ENCODE data around the gene ZBTB21.

ZBTB21 gene

DNA sequence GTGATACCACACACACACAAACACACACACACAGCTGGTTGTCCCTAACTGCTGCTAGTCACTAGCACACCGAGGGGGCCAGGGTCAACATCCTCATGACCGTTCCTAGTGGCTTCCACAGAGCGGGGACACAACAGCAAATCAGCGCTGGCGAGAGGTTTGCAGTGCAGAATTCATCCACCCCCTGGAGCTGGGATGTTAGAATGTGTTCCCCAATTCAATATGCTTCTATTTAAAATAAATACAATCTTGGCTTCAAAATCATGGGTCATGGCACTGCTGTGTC lies 40.1 kb downstream of the ZBTB21 start:
- ChIA-PET POLR2A (no interaction called here), CTCF (interaction anchor here (0.7 to 1.4 kb wide), 5 partner anchors 11 to 147 kb away, joined by 3 to 4 read pairs (median 3); no protein-coding TSS in a partner anchor)
- no peak for DNase-seq (ENCODE audit: low read depth, low spot score)
- no peak overlapping the region for H3K4me3 ChIP-seq (ENCODE audit: low read depth, low read length)
- TF ChIP-seq, protein P1, sequence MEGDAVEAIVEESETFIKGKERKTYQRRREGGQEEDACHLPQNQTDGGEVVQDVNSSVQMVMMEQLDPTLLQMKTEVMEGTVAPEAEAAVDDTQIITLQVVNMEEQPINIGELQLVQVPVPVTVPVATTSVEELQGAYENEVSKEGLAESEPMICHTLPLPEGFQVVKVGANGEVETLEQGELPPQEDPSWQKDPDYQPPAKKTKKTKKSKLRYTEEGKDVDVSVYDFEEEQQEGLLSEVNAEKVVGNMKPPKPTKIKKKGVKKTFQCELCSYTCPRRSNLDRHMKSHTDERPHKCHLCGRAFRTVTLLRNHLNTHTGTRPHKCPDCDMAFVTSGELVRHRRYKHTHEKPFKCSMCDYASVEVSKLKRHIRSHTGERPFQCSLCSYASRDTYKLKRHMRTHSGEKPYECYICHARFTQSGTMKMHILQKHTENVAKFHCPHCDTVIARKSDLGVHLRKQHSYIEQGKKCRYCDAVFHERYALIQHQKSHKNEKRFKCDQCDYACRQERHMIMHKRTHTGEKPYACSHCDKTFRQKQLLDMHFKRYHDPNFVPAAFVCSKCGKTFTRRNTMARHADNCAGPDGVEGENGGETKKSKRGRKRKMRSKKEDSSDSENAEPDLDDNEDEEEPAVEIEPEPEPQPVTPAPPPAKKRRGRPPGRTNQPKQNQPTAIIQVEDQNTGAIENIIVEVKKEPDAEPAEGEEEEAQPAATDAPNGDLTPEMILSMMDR (IDR thresholded peaks at IDR 0.05; ENCODE audit: insufficient read depth, low read length, missing control alignments), result no peak

DNA sequence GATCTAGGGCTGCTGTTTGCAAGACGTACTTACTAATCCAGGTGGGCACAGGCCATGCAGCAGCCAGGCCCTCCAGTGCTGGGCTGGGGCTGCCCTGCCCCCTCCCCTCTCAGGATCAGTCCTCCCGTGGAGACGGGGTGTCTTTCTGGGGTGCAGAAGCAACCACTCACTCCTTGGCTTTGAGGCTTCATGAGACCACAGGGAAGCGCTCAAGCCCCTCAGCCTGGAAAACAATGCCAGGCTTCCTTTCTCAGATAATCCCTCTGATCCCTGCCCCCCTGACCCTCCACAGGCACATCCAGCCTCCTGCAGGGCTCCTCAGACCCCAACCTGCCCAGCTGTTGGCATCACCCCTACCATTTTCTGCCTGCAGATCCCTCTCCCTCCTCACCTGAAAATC lies 42.5 kb downstream of the ZBTB21 start:
- TF ChIP-seq, protein P1 (IDR thresholded peaks at IDR 0.05; ENCODE audit: insufficient read depth, low read length, missing control alignments), result no peak
- H3K4me3 ChIP-seq (ENCODE audit: low read depth, low read length), result no peak overlapping the region
- DNase-seq (ENCODE audit: low read depth, low spot score), result no peak
- ChIA-PET CTCF (no interaction called here), POLR2A (no interaction called here)

DNA sequence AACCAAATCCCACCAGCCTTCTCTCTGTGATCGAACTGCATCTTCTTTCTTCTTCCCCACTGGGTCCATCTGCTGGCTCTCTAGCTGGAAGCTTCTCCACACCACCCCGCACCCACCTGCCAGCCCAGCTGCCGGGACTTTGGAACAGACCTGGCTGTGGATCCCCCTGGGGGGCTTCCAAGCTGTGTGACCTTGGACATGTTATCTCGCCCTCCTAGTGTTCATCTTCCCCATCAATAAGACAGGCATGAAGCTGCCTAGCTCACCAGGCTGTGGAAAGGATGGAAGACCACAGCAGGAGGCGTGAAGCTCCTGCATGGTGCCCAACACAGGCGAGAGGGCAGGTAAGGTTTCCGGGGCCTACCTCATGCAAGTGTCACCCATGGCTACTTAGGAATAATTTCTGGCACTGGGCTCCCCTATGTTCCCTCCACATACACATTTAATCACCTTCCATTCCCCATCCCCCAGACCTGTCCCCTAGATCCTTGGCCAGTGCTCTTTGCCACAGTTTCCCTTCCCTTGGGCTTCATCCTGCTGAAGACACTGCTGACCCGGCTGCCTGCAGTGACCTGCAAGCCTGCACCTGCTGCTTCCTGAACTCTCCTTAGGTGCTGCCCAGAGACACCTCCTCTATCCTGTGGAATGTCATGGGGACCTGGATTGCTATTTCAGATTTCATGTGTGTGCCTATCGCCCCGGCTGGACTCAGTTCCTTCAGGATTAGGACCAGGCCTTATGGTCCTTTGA lies 43.1 kb downstream of the ZBTB21 start:
- TF ChIP-seq, protein P1 (IDR thresholded peaks at IDR 0.05; ENCODE audit: insufficient read depth, low read length, missing control alignments), result no peak
- CTCF ChIA-PET, result no interaction called here
- DNase-seq (ENCODE audit: low read depth, low spot score), result no peak
- H3K4me3 ChIP-seq (ENCODE audit: low read depth, low read length), result no peak overlapping the region
- POLR2A ChIA-PET, result no interaction called here

DNA sequence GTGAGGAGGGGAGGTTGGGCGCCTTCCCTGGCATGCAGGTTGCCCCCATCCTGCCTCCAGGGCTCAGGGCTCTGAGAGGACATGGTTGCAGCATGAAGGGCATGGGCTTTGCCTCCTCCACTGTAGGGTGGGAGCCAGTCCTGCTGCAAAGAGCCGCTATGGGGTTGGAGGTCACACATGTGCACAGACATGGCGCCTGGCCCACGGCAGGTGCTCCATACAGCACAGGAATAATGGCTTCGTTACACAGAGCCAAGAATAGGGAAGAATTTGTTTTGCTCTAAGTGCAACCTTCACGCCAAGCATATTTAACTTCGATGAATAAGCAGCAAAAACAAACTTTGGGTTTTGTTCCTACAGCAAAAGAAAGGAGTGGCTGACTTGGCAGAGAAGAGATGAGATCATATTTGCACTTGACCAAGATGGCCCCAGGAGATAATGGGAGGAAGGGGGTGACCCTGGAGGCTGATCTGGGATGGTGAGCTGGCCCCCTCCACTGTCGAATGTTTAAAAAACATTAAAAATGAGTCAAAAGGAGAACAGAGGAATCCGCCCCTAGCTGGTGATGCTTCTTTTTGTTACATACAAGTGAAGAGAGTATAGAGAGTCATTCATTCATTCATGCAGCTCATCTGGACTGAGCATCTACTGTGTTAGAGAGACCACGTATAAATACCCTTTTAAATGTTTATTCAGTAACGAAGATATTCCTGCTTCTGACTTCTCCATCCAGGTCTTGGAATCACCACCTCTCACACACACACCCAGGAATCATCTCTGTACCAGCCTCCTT lies 43.9 kb downstream of the ZBTB21 start:
- ChIA-PET POLR2A (no interaction called here), CTCF (no interaction called here)
- TF ChIP-seq, protein P1 (IDR thresholded peaks at IDR 0.05; ENCODE audit: insufficient read depth, low read length, missing control alignments), result no peak
- no peak for DNase-seq (ENCODE audit: low read depth, low spot score)
- H3K4me3 ChIP-seq (ENCODE audit: low read depth, low read length), result no peak overlapping the region

DNA sequence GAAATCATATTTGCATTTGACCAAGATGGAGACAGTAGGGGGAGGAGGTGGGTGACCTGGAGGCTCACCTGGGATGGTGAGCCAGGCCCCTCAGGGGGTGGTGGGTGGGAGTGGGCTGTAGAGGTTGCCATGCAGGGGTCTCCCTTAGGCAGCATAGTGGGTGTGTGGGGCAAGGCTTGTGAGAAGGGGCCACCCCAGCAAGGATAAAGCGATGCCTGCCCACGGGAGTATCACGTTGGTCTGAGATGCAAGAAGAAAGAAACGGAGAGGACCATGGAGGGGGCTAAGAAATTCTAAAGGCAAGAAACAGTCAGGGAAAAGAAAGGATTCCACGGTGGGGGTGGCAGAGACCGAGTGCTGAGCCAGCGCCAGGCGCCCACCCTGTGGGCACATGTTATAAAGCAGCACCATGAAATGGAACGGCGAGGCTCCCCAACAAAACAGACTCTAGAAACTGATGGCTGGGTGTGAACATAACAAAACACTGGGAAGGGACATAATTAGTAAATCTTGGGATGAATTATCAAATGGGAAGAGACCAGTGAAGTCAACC lies 44.6 kb downstream of the ZBTB21 start:
- ChIA-PET POLR2A (no interaction called here), CTCF (interaction anchor here (0.9 kb wide), 1 partner anchor 21 kb away, joined by 3 read pairs; no protein-coding TSS in a partner anchor)
- TF ChIP-seq, protein P1 (IDR thresholded peaks at IDR 0.05; ENCODE audit: insufficient read depth, low read length, missing control alignments), result no peak
- H3K4me3 ChIP-seq (ENCODE audit: low read depth, low read length), result no peak overlapping the region
- no peak for DNase-seq (ENCODE audit: low read depth, low spot score)

DNA sequence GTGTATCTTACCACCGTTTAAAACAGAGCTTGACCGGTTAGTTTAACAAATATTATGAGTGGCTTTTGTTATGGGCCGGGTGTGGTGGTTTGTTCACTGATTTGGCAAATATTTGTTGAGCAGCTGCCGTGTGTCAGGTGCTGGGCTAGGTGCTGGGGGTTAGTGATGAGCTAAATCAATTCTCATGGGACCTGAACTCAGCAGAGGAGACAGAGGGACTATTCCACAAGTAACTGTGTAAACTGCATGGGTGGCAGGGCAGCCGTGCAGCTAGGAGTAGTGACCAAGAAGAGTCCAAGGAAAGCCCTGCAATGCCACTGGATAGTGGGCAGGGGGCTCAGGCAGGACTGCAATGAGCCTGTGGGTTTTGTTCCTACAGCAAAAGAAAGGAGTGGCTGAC lies 45.1 kb downstream of the ZBTB21 start:
- TF ChIP-seq, protein P1 (IDR thresholded peaks at IDR 0.05; ENCODE audit: insufficient read depth, low read length, missing control alignments), result no peak
- POLR2A ChIA-PET, result no interaction called here
- H3K4me3 ChIP-seq (ENCODE audit: low read depth, low read length), result no peak overlapping the region
- CTCF ChIA-PET, result interaction anchor here (0.9 kb wide), 1 partner anchor 21 kb away, joined by 3 read pairs; no protein-coding TSS in a partner anchor
- no peak for DNase-seq (ENCODE audit: low read depth, low spot score)
